HG03135 (cell line): ENCODE measurements around the gene VPS18.

Experiments used
- ATAC-seq: cut with Tn5 transposase; IDR thresholded peaks from one replicate; pipeline ENCODE4 v1.9.1; 2021; ENCODE audit warnings: mild to moderate bottlenecking, moderate library complexity; ENCODE audit not compliant: unreplicated experiment

VPS18 gene

GRCh38 chr15:40918146-40918798 is 24.0 kb downstream of the VPS18 start:
- no peak for ATAC-seq

- no peak for ATAC-seq
Observed at GRCh38 chr15:40918799-40919392, 24.6 kb downstream of the VPS18 start.

GRCh38 chr15:40921949-40922607 is 27.8 kb downstream of the VPS18 start:
- no peak for ATAC-seq

- ATAC-seq, result no peak
Observed at GRCh38 chr15:40922608-40923005, 28.4 kb downstream of the VPS18 start.

DNA sequence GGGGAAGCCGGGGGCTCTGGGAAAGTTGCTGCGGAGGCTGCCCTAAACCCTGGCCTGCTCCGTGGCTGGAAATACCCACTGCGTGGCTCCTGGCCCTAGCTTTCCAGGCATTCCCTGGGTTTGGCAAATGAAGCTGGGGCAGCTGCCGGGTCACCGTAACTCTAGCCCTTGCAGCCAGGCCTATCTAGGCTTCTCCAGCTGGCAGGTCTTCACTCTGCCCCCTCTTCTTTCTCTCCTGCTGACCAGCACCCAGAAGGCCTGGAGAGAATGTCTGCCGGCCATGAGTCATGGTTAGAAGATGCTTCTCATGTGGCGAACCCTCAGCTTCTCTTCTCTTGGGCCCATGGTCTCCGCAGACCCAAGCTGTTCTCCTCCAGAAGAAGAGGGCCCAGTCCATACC is 29.3 kb downstream of the VPS18 start:
- ATAC-seq, result no peak

- no peak for ATAC-seq
Observed at GRCh38 chr15:40925495-40925862, 31.2 kb downstream of the VPS18 start.

DNA sequence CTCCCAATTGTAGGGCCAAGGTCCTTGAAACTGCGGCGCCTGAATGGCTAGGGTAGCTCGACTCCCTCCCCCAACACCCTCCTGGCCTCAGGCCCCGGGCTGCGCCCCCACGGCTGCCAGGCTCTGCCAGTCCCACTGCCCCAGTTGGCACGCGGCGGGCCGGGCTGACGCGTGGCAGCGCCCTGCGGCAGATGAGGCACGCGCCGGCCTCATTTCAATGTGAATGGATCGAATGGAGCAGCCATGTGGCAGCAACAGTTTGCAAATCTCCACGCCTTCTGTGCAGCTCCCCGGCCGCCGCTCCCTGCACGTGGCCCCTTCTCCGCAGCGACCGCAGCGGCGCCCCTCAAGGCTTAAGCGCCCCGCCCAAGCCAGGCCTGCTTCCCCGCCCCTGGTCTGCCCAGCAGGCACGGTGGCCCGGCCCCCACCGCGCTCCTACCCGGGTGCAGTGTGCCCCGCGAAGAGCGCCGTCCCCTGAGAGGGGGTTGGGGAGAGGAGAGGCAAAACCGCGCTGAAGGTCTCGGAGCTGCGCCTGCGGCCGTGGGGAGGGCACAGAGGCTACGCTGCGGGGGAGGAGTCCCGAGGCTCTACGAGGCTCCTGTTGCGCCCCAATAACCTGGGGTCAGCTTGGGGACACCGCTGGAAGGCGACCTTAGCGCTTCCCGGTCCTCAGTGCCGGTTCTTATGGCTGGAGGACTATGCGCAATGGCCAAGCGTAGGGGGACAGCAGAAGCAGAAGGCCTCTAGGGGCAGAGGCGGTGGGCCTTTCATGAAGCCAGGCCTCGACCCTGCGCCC is 31.8 kb downstream of the VPS18 start:
- no peak for ATAC-seq

GRCh38 chr15:40926659-40927494 is 32.6 kb downstream of the VPS18 start:
- ATAC-seq, result no peak

GRCh38 chr15:40927495-40927872 is 33.2 kb downstream of the VPS18 start:
- ATAC-seq, result no peak

DNA sequence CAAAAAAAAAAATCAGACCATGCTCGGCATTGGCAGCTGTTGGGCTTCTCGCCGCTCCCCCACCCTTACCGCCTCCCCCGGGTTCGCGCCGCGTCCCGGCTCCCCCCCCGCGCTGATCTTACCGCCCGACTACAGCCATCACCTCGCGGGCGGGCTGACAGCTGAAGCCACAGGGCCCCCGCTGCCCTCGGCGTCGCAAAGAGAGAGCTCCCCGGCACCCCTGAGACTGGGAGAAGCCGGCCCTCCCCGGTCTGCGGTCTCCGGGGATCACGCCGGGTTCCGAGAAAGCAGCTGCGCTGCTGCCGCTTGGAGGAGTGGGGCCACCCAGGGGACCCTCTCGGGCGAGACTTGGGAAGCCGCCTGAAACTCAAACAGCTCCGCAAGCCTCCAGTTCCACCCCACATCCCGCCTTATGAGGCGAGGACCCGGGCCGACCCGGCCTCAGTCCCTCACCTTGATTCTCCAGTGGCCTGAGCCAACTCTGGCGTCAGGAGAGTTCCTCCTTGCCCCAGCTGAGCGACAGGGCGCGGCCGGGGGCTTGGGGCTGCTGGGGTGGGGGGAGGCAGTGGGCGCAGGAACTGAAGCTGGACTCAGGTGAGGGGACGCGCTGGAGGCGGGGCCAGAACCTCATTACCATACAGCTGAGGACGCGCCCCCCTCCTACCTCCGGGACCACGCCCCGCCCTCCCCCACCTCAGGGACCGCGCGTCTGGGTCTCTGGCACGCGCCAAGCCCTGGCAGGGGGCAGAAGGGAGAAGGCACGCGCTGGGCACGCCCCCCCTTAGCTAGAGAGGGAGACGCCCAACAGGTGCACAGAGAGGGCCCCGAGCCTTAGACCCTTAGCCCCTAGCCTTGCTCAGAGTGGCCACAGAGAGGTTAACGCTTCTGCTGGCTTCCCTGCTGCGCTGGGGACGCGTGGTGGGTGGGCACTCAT is 33.9 kb downstream of the VPS18 start:
- ATAC-seq, result no peak

GRCh38 chr15:40928821-40929659 is 34.8 kb downstream of the VPS18 start, which contains the start of gene DLL4:
Gene DLL4 (plus strand): TSS chr15:40929340. CDS start chr15:40929669, 329 bp downstream.
- no peak for ATAC-seq

GRCh38 chr15:40929660-40930429 is 35.6 kb downstream of the VPS18 start:
- no peak for ATAC-seq

DNA sequence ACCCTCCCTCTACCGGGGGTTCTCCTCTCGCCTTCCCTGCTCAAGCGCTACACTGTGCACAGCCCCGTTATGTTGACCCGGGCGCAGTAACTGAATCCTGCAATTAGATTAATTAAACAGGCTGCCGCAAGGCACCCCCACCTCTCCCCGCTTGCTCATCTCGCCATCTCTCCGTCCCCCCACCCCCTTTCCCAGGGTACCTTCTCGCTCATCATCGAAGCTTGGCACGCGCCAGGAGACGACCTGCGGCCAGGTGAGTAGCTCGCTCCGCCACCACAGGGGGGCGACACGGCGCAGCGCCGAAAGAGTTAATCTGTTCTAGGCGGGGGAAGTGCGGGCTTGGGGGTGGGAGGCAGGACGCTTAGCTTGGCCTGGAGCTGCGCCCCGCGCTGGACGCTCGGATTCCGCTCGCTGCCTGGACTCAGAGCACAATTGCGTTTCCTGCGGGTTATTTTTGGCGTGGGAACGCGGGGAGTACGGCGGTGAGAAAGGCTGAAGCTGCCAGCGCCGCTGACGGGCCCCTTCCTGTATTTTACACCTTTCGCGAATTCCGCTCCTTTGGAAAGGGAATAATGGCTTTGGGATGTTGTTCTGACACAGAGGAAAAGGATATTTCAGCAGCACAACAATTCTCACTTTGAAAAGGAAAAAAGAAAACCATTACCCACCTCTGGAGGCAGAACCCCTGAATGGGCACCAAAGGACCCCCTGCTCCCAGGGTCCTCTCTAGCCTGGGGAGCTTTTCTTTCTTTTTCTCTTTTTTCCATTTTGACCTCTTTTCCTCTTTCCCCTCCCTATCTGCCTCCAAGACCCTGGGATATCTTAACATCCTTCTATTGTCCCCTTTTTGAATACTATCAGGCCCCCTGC is 36.4 kb downstream of the VPS18 start:
- ATAC-seq, result no peak

DNA sequence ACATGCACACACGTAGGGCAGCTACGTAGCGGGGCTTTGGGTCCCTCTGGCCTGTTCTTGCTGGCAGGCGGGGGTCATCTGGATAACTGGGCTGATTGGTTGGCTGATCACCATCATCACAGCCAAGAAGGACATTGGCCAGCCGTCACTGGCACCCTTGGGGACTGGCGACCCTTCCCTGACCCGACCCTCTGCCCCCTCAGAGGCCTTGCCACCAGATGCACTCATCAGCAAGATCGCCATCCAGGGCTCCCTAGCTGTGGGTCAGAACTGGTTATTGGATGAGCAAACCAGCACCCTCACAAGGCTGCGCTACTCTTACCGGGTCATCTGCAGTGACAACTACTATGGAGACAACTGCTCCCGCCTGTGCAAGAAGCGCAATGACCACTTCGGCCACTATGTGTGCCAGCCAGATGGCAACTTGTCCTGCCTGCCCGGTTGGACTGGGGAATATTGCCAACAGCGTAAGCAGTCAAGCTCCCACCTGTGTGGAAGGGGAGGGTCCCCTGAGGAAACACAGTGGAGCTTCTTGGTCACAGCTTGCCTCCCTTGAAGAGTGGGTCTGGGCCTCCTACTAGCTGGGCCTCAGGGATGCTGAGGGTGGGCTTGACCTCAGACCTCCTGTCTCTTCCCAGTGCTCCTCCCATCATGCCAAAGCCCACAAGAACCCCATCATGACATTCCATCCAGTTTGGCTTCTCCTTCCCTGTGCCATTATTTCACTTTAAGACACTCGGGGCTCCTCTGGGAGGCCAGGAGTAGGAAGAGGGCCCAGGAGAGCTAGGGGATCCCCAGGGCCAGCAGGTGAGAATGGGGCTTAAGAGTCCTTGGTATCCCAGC is 37.3 kb downstream of the VPS18 start:
- ATAC-seq, result no peak

DNA sequence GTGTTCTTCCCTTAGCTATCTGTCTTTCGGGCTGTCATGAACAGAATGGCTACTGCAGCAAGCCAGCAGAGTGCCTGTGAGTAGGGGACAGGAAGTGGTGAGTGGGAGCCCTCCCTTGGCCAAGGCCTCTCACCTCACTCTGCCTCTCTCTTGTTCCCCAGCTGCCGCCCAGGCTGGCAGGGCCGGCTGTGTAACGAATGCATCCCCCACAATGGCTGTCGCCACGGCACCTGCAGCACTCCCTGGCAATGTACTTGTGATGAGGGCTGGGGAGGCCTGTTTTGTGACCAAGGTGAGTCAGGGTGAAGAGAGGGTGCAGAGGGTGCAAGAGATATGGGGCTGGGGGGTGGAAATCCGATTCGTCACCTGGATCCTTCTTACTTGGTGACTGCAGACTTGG is 37.9 kb downstream of the VPS18 start:
- ATAC-seq, result no peak
